Measurements from ENCODE around the gene TMEM203.

TMEM203 gene

DNA sequence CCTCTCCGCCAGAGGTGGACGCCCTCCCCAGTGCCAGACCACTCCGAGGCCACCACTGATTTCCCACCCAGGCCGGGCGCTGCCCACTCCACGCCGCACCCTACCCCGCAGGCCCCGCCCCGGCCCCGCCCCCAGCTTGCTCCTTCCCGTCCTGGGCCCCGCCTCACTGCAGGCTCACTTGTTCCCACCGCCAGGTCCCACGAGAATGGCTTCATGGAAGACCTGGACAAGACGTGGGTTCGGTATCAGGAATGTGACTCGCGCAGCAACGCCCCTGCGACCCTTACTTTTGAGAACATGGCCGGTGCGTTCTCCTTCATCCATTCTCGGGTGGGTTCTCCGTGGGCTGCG, 42.1 kb downstream of the TMEM203 start:
- no peak for DNase-seq

DNA sequence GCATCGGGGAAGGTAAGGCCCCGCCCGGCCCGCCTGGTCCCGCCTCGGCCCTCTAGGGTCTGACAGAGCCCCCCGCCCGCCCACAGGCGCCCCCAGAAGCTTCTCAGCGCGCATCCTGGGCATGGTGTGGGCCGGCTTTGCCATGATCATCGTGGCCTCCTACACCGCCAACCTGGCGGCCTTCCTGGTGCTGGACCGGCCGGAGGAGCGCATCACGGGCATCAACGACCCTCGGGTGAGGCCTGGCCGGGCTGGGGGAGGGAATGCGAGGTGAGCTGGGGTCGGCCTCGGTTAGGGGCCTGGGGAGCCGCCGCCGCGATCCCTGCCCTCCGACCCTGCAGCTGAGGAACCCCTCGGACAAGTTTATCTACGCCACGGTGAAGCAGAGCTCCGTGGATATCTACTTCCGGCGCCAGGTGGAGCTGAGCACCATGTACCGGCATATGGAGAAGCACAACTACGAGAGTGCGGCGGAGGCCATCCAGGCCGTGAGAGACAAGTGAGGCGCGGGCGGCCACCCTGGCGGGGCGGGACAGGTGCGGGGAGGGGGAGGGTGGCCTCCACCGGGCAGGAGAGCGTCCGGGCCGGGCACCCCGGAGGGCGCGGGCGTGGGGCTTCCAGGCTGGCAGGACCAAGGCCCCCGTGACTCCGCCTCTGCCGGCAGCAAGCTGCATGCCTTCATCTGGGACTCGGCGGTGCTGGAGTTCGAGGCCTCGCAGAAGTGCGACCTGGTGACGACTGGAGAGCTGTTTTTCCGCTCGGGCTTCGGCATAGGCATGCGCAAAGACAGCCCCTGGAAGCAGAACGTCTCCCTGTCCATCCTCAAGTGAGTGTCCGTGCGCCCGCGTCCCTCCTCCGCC, 42.7 kb downstream of the TMEM203 start:
- DNase-seq: no peak

DNA sequence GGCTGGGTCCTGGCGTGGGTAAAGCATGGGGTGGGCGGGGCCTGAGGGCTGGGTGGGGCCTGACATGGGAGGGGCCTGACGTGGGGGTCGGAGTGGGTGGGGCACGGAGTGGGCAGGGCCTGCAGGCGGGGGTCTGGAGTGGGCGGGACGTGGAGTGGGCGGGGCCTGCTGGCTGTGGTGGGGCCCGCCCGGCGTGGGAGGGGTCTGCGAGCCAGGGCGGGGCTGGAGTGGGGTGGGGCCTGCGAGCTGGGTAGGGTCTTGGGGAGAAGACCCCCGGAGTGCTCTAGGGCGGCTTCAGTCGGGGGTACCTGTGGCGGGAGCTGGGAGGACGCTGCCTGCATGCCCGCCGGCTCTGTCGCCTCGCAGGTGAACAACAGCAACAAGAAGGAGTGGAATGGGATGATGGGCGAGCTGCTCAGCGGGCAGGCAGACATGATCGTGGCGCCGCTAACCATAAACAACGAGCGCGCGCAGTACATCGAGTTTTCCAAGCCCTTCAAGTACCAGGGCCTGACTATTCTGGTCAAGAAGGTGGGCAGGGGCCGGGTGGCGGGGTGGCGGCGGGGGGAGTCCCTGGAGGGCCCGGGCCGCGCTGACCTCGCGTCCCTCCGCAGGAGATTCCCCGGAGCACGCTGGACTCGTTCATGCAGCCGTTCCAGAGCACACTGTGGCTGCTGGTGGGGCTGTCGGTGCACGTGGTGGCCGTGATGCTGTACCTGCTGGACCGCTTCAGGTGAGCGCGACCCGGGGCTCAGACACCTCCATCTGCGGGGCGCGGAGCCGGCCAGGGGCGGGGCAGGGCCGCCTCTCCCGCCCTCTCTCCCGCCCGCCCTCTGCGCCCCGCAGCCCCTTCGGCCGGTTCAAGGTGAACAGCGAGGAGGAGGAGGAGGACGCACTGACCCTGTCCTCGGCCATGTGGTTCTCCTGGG, 43.6 kb downstream of the TMEM203 start:
- no peak for DNase-seq

DNA sequence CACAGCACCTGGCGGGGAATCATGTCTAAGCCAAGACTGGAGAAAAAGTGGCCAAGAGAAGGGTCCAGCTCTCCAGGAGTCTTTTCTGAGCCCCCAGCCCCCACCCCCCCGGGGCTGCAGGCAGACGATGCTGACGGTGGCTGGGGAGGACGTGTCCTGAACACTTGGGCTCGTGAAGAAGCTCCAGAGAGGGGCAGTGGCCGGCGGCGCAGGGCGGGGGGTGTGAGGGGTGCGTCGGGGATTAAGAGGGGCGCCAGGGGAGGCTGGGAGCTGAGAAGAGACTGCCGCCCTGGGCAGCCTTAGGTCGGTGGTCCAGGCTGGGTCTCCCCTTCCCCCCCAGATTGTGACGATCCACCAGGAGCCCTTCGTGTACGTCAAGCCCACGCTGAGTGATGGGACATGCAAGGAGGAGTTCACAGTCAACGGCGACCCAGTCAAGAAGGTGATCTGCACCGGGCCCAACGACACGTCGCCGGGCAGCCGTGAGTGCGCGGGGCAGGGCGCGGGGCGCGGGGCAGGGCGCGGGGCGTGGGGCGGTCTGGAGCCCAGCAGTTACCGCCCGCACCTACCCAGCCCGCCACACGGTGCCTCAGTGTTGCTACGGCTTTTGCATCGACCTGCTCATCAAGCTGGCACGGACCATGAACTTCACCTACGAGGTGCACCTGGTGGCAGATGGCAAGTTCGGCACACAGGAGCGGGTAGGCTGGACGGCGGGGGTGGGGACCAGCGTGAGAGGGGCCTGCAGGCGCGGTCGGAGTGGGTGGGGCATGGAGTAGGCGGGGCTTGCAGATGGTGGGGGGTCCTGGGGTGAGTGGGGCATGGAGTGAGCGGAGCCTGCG, 44.5 kb downstream of the TMEM203 start:
- DNase-seq: no peak

DNA sequence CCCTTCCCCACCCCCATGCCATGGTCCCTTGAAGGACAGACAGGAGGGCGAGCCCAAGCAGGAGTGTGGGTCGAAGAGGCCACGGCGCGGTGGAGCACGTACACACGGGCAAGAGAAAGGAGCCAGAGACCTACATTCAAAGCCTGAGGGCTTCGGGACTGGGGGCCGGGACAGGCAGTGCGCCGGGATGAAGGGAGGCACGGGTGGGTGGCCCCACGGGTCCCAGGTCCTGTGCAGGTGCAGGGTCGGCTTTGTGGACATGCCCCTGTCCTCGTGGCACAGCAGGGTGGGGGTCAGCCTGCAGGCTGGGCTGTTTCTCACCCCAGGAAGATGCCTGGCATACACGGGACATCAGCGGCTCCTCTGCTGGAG, 45.4 kb downstream of the TMEM203 start:
- no peak for DNase-seq

DNA sequence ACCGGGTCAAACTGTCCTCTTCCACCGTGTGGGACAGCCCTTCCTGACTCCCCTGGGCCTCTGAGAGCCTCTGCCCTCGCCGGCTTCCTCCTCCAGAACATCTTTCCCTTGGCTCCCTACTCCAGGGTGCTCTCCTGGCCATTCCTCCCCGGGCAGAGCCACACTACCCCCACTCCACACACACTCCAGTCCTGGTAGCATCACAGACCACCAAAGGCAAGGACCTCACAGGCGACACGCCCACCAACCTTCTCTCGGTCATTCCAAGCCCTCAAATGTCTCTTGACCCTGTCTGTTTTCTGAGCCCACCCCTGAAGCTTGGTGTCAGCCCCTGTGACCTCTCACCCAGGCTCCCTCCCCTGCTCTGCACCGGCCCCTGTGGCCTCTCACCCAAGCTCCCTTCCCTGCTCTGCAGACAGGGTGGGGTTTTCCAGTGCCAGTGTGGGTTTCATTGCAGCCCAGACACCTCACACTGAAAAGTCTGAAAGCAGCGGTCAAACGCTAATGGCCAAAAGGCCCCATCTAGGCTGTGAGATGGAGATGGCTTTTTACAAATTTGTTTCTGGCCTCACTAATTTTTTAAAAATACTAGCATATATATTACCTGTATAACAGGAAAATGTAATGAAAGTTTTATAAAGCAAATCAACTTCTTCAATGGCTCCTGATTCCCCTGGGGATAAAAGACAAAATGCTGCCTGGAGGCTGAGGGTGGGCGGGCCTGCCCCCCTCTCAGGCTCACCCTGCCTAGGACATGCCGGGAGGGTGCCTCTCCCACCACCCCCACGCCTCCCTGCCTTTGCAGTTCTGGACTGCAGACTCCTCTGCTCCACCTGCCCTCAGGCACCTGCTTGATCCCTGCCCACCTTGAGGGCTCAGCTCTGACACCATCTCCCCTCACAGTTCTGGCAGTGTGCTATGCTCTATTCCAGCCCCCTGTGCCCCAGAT, 46.1 kb downstream of the TMEM203 start:
- DNase-seq: no peak

DNA sequence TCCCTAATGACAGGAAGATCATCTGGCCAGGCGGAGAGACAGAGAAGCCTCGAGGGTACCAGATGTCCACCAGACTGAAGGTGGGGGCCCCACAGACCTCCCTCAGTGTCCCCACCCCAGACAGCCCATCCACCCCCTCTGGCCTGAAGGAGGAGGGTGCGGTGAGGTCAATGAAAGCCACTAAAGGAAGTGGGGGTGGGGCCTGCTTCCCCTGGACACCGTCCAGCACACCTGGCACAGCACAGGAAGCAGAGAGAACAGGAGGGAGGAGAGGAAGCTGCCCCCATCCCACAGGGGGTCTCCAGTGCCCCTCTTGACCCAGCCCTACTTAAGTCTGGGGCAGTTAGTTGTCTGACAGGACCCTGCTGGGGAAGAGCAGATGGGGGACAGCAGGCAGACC, 46.8 kb downstream of the TMEM203 start:
- no peak for DNase-seq

DNA sequence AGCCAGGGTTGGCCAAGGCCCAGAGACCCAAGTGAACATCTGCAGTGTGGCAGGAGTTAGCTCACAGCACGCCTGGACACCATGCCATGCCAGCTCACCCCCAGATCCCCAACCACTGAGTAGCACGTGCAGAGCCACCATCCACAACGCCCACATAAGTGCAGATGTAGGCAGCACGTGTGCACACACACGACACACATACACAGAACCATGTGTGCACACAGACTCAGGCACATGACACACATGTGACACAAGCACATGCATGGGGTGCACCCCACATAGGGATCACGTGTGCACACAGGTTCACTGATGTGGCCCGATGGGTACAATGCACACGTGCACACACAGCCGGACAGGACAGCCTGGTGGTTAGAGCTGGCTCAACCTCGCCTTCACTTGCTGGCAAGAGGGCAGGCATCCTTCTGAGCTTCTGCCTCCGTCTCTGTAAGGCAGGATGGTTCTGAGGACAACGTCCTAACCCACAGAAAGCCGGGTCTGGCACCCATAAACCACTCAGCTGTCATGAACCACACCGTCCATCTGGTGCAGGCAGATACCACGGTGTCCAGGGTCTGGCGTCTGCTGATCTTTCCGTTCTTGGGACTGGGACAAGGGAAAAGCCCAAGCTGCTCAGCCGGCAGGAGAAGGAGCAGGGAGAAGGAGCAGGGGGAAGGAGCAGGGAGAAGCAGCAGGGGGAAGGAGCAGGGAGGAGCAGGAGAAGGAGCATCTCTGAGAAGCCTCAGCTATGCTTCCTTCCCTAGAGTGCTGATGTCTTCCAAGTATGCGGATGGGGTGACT, 47.6 kb downstream of the TMEM203 start:
- no peak for DNase-seq

DNA sequence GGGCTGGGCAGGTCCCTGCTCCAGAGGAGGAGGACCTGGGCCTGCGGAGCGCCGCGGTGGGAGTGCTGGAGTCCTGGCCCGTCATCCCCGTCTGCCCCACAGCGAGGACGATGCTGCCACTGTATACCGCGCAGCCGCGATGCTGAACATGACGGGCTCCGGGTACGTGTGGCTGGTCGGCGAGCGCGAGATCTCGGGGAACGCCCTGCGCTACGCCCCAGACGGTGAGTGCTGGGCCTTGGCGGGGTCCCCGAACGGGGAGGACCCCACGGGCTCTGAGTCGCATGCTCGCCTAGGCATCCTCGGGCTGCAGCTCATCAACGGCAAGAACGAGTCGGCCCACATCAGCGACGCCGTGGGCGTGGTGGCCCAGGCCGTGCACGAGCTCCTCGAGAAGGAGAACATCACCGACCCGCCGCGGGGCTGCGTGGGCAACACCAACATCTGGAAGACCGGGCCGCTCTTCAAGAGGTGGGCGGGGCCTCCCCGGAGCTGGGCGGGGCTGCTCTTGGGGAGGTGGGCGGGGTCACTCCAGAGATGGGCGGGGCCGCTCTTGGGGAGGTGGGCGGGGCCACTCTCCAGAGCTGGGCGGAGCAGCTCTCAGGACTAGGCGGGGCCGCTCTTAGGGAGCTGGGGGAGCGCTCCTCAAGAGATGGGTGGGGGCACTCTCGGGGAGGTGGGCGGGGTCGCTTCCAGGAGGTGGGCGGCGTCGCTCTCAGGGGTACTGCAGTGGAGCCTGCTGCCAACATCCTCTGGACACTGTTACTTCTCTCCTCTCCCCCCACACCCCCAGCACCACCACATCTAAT, 48.7 kb downstream of the TMEM203 start:
- peak in 3 of 4 experiments; percentile 29 to 47 (median 29) for DNase-seq

All from activated CD4-positive, CD25-positive, alpha-beta regulatory T cell (primary cell).